GM23248 (cell line): Measurements from ENCODE around the gene ACER3. TPM values are rescaled to one million over a fixed set of nuclear protein-coding genes. Genes with fewer than 3 reads are reported as not detected.

ENCODE experiments used
- DNase-seq: peaks from one replicate; pipeline ENCODE4 v3.0.0-alpha.2; 2015
- H2AFZ ChIP-seq: fragments of 200-600 bp; sonication (generic); 2 replicates; pipeline ENCODE4 v1.6.1; 2016; ENCODE audit warnings: antibody characterized with exemption
- H3F3A ChIP-seq: fragments of 200-600 bp; sonication (generic); 2 replicates; pipeline ENCODE4 v1.6.1; 2016; ENCODE audit warnings: mild to moderate bottlenecking, antibody characterized with exemption, mixed run types; ENCODE audit not compliant: insufficient read depth
- H3K27ac ChIP-seq: fragments of 200-600 bp; sonication (generic); 2 replicates; pipeline ENCODE4 v1.5.1; 2016; ENCODE audit warnings: mild to moderate bottlenecking
- H3K27me3 ChIP-seq: fragments of 200-600 bp; sonication (generic); replicated peaks from 2 replicates; pipeline ENCODE4 v1.6.1; 2016; ENCODE audit warnings: mild to moderate bottlenecking; ENCODE audit not compliant: insufficient read depth
- H3K36me3 ChIP-seq: fragments of 200-600 bp; sonication (generic); 2 replicates; pipeline ENCODE4 v1.6.1; 2016; ENCODE audit warnings: low read depth, mild to moderate bottlenecking
- H3K4me1 ChIP-seq: fragments of 200-600 bp; sonication (generic); 2 replicates; pipeline ENCODE4 v1.6.1; 2016; ENCODE audit warnings: mild to moderate bottlenecking; ENCODE audit not compliant: insufficient read depth
- H3K4me2 ChIP-seq: fragments of 200-600 bp; sonication (generic); one replicate; pipeline ENCODE4 v1.6.1; 2016; ENCODE audit warnings: mild to moderate bottlenecking; ENCODE audit not compliant: unreplicated experiment
- H3K4me3 ChIP-seq: fragments of 200-600 bp; sonication (generic); 2 replicates; pipeline ENCODE4 v1.5.1; 2016; ENCODE audit warnings: mild to moderate bottlenecking
- H3K79me2 ChIP-seq: fragments of 200-600 bp; sonication (generic); 2 replicates; pipeline ENCODE4 v1.6.1; 2016; ENCODE audit warnings: mild to moderate bottlenecking; ENCODE audit not compliant: insufficient read depth
- H3K9ac ChIP-seq: fragments of 200-600 bp; sonication (generic); 2 replicates; pipeline ENCODE4 v1.6.1; 2016; ENCODE audit warnings: mild to moderate bottlenecking
- H3K9me2 ChIP-seq: fragments of 200-600 bp; sonication (generic); 2 replicates; pipeline ENCODE4 v1.6.1; 2016; ENCODE audit warnings: mixed run types, mild to moderate bottlenecking, moderate library complexity; ENCODE audit not compliant: insufficient read depth
- H3K9me3 ChIP-seq: fragments of 200-600 bp; sonication (generic); one replicate; pipeline ENCODE4 v1.6.1; 2017; ENCODE audit warnings: low read depth
- H4K20me1 ChIP-seq: fragments of 200-600 bp; sonication (generic); 2 replicates; pipeline ENCODE4 v1.6.0; 2016; ENCODE audit not compliant: insufficient read depth
- EZH2 ChIP-seq: fragments of 200-600 bp; sonication (generic); IDR thresholded peaks from 2 replicates; pipeline ENCODE4 v1.6.1; 2018; ENCODE audit warnings: antibody characterized with exemption, mild to moderate bottlenecking; ENCODE audit not compliant: insufficient read depth, poor library complexity, severe bottlenecking
- EZH2phosphoT487 ChIP-seq: fragments of 200-600 bp; sonication (generic); IDR thresholded peaks from 2 replicates; pipeline ENCODE4 v1.6.1; 2018; ENCODE audit warnings: antibody characterized with exemption, moderate library complexity, mild to moderate bottlenecking, low read depth; ENCODE audit not compliant: insufficient read depth
- WGBS, 2 experiments: methylation state at CpG; one replicate each; pipeline ENCODE4 v1.1.6; 2015 to 2017; ENCODE audit warnings: low lambda C conversion rate in 2 of 2, low coverage in 1 of 2; ENCODE audit errors: missing lambda C conversion rate in 2 of 2; 5-methylcytosine and 5-hydroxymethylcytosine counted together
- in situ Hi-C: fragments of 300-500 bp; cut with MboI; formaldehyde crosslinking; loops from 2 replicates; pipeline ENCODE4 v1.15.0; 2020
- polyA plus RNA-seq: library from polyadenylated mRNA; unstranded; fragments of >200 nt; fragmentation: Nextera tagmentation; extraction: Ambion mirVana; gene quantifications from 2 replicates; pipeline ENCODE4 v1.2.1, GENCODE V29; 2016
- total RNA-seq: library from RNA; depleted of rRNA; stranded (reverse); fragments of >200 nt; shearing (Covaris generic); gene quantifications from 2 replicates; pipeline ENCODE4 v1.2.3, GENCODE V29; 2014

The ACER3 gene
- total and polyA plus RNA-seq, 2 experiments from 2014 or later, result 9.1 to 10.2 TPM

GRCh38 chr11:76916712-76917111, 56.0 kb downstream of the ACER3 start:
- Histone ChIP-seq H3K9me2 (no peaks in the 10 kb centered on the region), H3K27ac (no peak overlapping the region), H3K36me3 (no peaks in the 10 kb centered on the region), H3K9me3 (no peaks in the 10 kb centered on the region), H3F3A (no peaks in the 10 kb centered on the region), H4K20me1 (no peaks in the 10 kb centered on the region), H3K4me1 (peaks cover 11% of the 10 kb centered on the region; the same call in 1 of the 2 replicates), H3K9ac (no peak overlapping the region), H3K79me2 (no peaks in the 10 kb centered on the region), H3K4me3 (no peak overlapping the region), H3K4me2 (no peak overlapping the region), H2AFZ (no peak overlapping the region), H3K27me3 (no peaks in the 10 kb centered on the region)
- in situ Hi-C loops, result loop anchor here (10.0 kb wide), 2 partner anchors 102 to 192 kb away; no protein-coding TSS in a partner anchor
- WGBS, 2 experiments, result 90 to 97% methylated on average over 1 of the region's 1 CpG
- DNase-seq, result no peak
- no peak for TF ChIP-seq EZH2phosphoT487
- TF ChIP-seq EZH2, result no peak

- Histone ChIP-seq H3K27me3 (no peaks in the 10 kb centered on the region), H2AFZ (peak overlapping the region; percentile 68), H3K4me2 (peak overlapping the region; percentile 78), H3K9me3 (no peaks in the 10 kb centered on the region), H3K9me2 (no peaks in the 10 kb centered on the region), H4K20me1 (no peaks in the 10 kb centered on the region), H3F3A (no peaks in the 10 kb centered on the region), H3K9ac (peak overlapping the region; percentile 39), H3K36me3 (no peaks in the 10 kb centered on the region), H3K4me1 (peaks cover 11% of the 10 kb centered on the region; the same call in 1 of the 2 replicates), H3K27ac (no peak overlapping the region), H3K79me2 (no peaks in the 10 kb centered on the region), H3K4me3 (peak overlapping the region; percentile 58)
- TF ChIP-seq EZH2phosphoT487 (no peak), EZH2 (no peak)
- 2 to 4% methylated on average over 3 of the region's 3 CpGs for WGBS, 2 experiments
- in situ Hi-C loops, result loop anchor here (10.0 kb wide), 2 partner anchors 104 to 194 kb away; no protein-coding TSS in a partner anchor
- peak; percentile 84 for DNase-seq
These were observed 58.2 kb downstream of the ACER3 start for GRCh38 chr11:76918941-76919386.

- TF ChIP-seq EZH2, result no peak
- no peak for TF ChIP-seq EZH2phosphoT487
- H3F3A ChIP-seq, result no peaks in the 10 kb centered on the region
- H3K4me1 ChIP-seq, result peaks cover 11% of the 10 kb centered on the region; the same call in 1 of the 2 replicates
- H3K9ac ChIP-seq, result no peak overlapping the region
- no peak overlapping the region for H2AFZ ChIP-seq
- peak overlapping the region; percentile 58 for H3K4me2 ChIP-seq
- no peaks in the 10 kb centered on the region for H3K79me2 ChIP-seq
- DNase-seq, result no peak
- 0 to 2% methylated on average over 1 of the region's 1 CpG for WGBS, 2 experiments
- no peak overlapping the region for H3K27ac ChIP-seq
- in situ Hi-C loops, result loop anchor here (10.0 kb wide), 2 partner anchors 105 to 195 kb away; no protein-coding TSS in a partner anchor
- no peaks in the 10 kb centered on the region for H4K20me1 ChIP-seq
- no peaks in the 10 kb centered on the region for H3K36me3 ChIP-seq
- no peak overlapping the region for H3K4me3 ChIP-seq
- H3K27me3 ChIP-seq, result no peaks in the 10 kb centered on the region
- H3K9me2 ChIP-seq, result no peaks in the 10 kb centered on the region
- H3K9me3 ChIP-seq, result no peaks in the 10 kb centered on the region
These were observed 58.7 kb downstream of the ACER3 start for GRCh38 chr11:76919467-76919866.

- DNase-seq, result peak; percentile 93
- in situ Hi-C loops, result loop anchor here (10.0 kb wide), 2 partner anchors 105 to 195 kb away; no protein-coding TSS in a partner anchor
- H3K4me2 ChIP-seq, result peak overlapping the region; percentile 58
- TF ChIP-seq EZH2, result no peak
- TF ChIP-seq EZH2phosphoT487, result no peak
- H4K20me1 ChIP-seq, result no peaks in the 10 kb centered on the region
- H3F3A ChIP-seq, result no peaks in the 10 kb centered on the region
- H3K27ac ChIP-seq, result no peak overlapping the region
- H3K79me2 ChIP-seq, result no peaks in the 10 kb centered on the region
- no peak overlapping the region for H3K9ac ChIP-seq
- no peaks in the 10 kb centered on the region for H3K9me3 ChIP-seq
- peak overlapping the region; percentile 36; the same call in 1 of the 2 replicates for H3K4me3 ChIP-seq
- peak overlapping the region; percentile 61; the same call in 1 of the 2 replicates for H2AFZ ChIP-seq
- no peaks in the 10 kb centered on the region for H3K9me2 ChIP-seq
- 36 to 38% methylated on average over 7 of the region's 7 CpGs for WGBS, 2 experiments
- H3K4me1 ChIP-seq, result peaks cover 11% of the 10 kb centered on the region; the same call in 1 of the 2 replicates
- no peaks in the 10 kb centered on the region for H3K27me3 ChIP-seq
- no peaks in the 10 kb centered on the region for H3K36me3 ChIP-seq
These were observed 59.4 kb downstream of the ACER3 start for GRCh38 chr11:76919887-76920746.
